ENCODE measurements around the gene PAMR1.

- no peak for TF ChIP-seq EZH2phosphoT487 (IDR thresholded peaks at IDR 0.05)
- no peak for TF ChIP-seq EZH2 (IDR thresholded peaks at IDR 0.05)
- TF ChIP-seq, protein P1, sequence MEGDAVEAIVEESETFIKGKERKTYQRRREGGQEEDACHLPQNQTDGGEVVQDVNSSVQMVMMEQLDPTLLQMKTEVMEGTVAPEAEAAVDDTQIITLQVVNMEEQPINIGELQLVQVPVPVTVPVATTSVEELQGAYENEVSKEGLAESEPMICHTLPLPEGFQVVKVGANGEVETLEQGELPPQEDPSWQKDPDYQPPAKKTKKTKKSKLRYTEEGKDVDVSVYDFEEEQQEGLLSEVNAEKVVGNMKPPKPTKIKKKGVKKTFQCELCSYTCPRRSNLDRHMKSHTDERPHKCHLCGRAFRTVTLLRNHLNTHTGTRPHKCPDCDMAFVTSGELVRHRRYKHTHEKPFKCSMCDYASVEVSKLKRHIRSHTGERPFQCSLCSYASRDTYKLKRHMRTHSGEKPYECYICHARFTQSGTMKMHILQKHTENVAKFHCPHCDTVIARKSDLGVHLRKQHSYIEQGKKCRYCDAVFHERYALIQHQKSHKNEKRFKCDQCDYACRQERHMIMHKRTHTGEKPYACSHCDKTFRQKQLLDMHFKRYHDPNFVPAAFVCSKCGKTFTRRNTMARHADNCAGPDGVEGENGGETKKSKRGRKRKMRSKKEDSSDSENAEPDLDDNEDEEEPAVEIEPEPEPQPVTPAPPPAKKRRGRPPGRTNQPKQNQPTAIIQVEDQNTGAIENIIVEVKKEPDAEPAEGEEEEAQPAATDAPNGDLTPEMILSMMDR (IDR thresholded peaks at IDR 0.05), result peak; percentile 68
These were observed 37.8 kb downstream of the PAMR1 start for GRCh38 chr11:35487532-35488078.
